Mesendoderm (in vitro differentiated cells): ENCODE results near the gene KIF5A.

Experiments
- DNase-seq: peaks from one replicate; pipeline ENCODE4 v3.0.0; 2013
- H2AK5ac ChIP-seq: 2 replicates; pipeline ENCODE4 v1.6.1; 2013; ENCODE audit warnings: low read length, inconsistent platforms
- H2BK120ac ChIP-seq: 2 replicates; pipeline ENCODE4 v1.6.1; 2013; ENCODE audit warnings: low read depth, mild to moderate bottlenecking, low read length, moderate library complexity, mixed read lengths
- H2BK15ac ChIP-seq: replicated peaks from 2 replicates; pipeline ENCODE4 v1.6.1; 2013; ENCODE audit warnings: low read depth, mild to moderate bottlenecking, moderate library complexity
- H2BK5ac ChIP-seq: 2 replicates; pipeline ENCODE4 v1.6.1; 2013; ENCODE audit warnings: low read length, inconsistent platforms
- H3K18ac ChIP-seq: 2 replicates; pipeline ENCODE4 v1.6.1; 2013; ENCODE audit warnings: mild to moderate bottlenecking, low read length, mixed read lengths
- H3K23ac ChIP-seq: one replicate; pipeline ENCODE4 v1.6.1; 2013; ENCODE audit warnings: low read length
- H3K27ac ChIP-seq: 2 replicates; pipeline ENCODE4 v1.5.1; 2013; ENCODE audit warnings: low read depth, mild to moderate bottlenecking, inconsistent platforms, low read length, moderate library complexity
- H3K27me3 ChIP-seq: 2 replicates; pipeline ENCODE4 v1.6.1; 2013; ENCODE audit warnings: low read length, control low read depth, mild to moderate bottlenecking, inconsistent platforms; ENCODE audit not compliant: insufficient read depth, poor library complexity
- H3K36me3 ChIP-seq: 2 replicates; pipeline ENCODE4 v1.6.1; 2013; ENCODE audit warnings: low read length, inconsistent platforms; ENCODE audit not compliant: control insufficient read depth, insufficient read depth
- H3K4ac ChIP-seq: one replicate; pipeline ENCODE4 v1.6.1; 2013; ENCODE audit warnings: low read depth, mild to moderate bottlenecking, low read length, moderate library complexity
- H3K4me1 ChIP-seq: 2 replicates; pipeline ENCODE4 v1.6.1; 2013; ENCODE audit warnings: low read depth, low read length, inconsistent platforms; ENCODE audit not compliant: control insufficient read depth
- H3K4me2 ChIP-seq: 2 replicates; pipeline ENCODE4 v1.6.1; 2013; ENCODE audit warnings: low read length
- H3K4me3 ChIP-seq: 2 replicates; pipeline ENCODE4 v1.5.1; 2013; ENCODE audit warnings: mild to moderate bottlenecking, low read length
- H3K56ac ChIP-seq: one replicate; pipeline ENCODE4 v1.6.1; 2013; ENCODE audit warnings: low read length
- H3K79me1 ChIP-seq: 2 replicates; pipeline ENCODE4 v1.6.1; 2013; ENCODE audit warnings: low read length, inconsistent platforms
- H3K79me2 ChIP-seq: 2 replicates; pipeline ENCODE4 v1.6.1; 2013; ENCODE audit warnings: mild to moderate bottlenecking, low read length; ENCODE audit not compliant: control insufficient read depth, insufficient read depth
- H3K9ac ChIP-seq: 2 replicates; pipeline ENCODE4 v1.6.1; 2013; ENCODE audit warnings: low read length, inconsistent platforms
- H4K5ac ChIP-seq: one replicate; pipeline ENCODE4 v1.6.1; 2013; ENCODE audit warnings: low read length
- H4K8ac ChIP-seq: one replicate; pipeline ENCODE4 v1.6.1; 2013; ENCODE audit warnings: low read depth, mild to moderate bottlenecking, control low read depth, low read length, moderate library complexity
- WGBS: extraction: QIAGEN DNeasy Blood & Tissue Kit; methylation state at CpG from one replicate; pipeline ENCODE4 v1.1.7; 2013; ENCODE audit warnings: low lambda C conversion rate, missing lambda C conversion rate; ENCODE audit not compliant: insufficient coverage; ENCODE audit errors: extremely low coverage; 5-methylcytosine and 5-hydroxymethylcytosine counted together

KIF5A gene

DNA sequence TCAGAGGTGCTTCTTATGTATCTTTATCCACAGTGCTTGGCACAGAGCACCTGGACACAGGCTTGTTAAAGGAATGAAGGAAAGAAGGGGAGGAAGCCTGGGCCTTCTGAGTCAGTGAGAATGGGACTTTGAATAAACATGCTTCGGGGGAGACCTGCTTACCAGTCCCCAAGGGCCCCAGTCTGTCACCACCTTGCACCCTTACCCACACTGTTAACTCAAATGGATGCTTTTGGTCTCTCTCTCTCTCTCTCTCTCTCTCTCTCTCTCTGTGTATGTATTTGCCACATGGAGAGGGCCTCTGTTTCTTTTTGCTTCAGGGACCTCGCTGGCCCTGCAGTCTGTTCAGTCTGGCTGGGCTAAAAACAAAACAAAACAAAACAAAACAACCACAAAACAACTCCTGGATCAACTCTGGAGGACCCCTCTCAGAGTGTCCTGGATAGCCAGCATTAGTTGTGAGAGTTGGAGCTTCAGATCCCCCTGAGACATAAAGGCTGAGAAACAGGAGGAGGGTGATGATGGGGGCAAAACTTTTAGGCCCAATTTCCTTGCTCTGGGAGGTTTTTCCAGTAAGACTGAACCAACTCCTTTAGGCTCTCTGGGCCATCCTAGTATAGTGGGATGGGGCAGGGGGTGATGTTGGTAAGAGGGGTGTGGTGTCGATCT, 1.9 kb downstream of the KIF5A start:
- Histone ChIP-seq H2BK15ac (no peak overlapping the region), H4K5ac (no peak overlapping the region), H3K79me1 (no peaks in the 10 kb centered on the region), H4K8ac (no peak overlapping the region), H3K27ac (no peak overlapping the region), H3K4me3 (no peak overlapping the region), H2BK5ac (no peak overlapping the region), H3K56ac (no peak overlapping the region), H3K9ac (no peak overlapping the region), H3K27me3 (peaks cover 2% of the 10 kb centered on the region), H3K4me2 (no peak overlapping the region), H3K36me3 (no peaks in the 10 kb centered on the region), H3K4me1 (no peaks in the 10 kb centered on the region), H2BK120ac (no peak overlapping the region), H2AK5ac (no peak overlapping the region), H3K18ac (no peak overlapping the region), H3K23ac (no peak overlapping the region), H3K4ac (no peak overlapping the region), H3K79me2 (no peaks in the 10 kb centered on the region)
- no peak for DNase-seq
- no CpG with 5 or more reads among the region's 3 CpGs for WGBS

DNA sequence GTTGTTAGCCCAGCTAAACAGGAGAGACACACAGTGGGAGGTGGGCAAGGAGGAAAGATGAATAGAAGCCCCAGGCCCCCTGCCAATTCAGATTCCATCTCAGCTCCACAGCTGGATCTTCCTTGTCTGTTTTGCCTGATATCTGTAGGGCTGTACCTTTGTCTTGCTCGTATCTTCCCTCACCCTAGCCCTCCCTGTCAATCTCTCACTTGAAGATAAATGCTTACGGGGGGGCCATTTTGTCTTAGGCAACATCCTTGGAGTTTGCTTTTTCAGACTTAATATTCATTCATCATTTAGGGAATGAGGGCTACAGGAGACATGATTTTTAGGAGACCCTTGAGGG, 2.4 kb downstream of the KIF5A start:
- no peaks in the 10 kb centered on the region for H3K79me1 ChIP-seq
- H3K23ac ChIP-seq, result no peak overlapping the region
- no CpG with 5 or more reads among the region's 2 CpGs for WGBS
- DNase-seq, result no peak
- no peak overlapping the region for H2BK15ac ChIP-seq
- no peak overlapping the region for H2BK5ac ChIP-seq
- H4K5ac ChIP-seq, result no peak overlapping the region
- no peaks in the 10 kb centered on the region for H3K36me3 ChIP-seq
- no peak overlapping the region for H3K4me3 ChIP-seq
- no peak overlapping the region for H3K4me2 ChIP-seq
- no peak overlapping the region for H3K56ac ChIP-seq
- peaks cover 2% of the 10 kb centered on the region for H3K27me3 ChIP-seq
- no peaks in the 10 kb centered on the region for H3K79me2 ChIP-seq
- no peak overlapping the region for H3K18ac ChIP-seq
- no peaks in the 10 kb centered on the region for H3K4me1 ChIP-seq
- H2BK120ac ChIP-seq, result no peak overlapping the region
- H3K4ac ChIP-seq, result no peak overlapping the region
- no peak overlapping the region for H2AK5ac ChIP-seq
- H3K9ac ChIP-seq, result no peak overlapping the region
- H3K27ac ChIP-seq, result no peak overlapping the region
- no peak overlapping the region for H4K8ac ChIP-seq

DNA sequence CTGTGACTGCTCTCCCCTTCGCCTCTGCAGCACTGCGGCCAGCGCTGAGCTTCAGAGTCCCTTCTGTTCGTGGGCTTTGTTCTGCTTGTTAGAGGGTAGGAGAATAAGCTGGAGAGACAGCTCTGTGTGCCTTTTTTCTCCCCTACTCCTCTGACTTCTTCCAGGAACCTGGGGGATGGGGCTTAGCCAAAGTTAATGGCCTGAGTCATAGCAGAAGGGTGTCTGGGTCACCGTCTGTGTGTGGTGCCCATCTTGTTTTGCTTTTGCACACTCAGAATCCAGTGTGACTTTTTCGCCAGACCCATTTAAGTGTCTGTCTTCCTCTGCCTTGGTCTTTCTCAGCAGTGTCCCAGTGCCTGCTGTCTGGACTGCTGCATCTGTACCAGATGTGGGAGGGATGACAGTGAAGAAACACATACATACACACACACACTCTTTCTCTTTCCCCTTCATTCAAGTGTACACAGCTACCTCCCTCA, 3.0 kb downstream of the KIF5A start:
- Histone ChIP-seq H3K4me3 (no peak overlapping the region), H2BK15ac (no peak overlapping the region), H2AK5ac (no peak overlapping the region), H4K8ac (no peak overlapping the region), H3K79me2 (no peaks in the 10 kb centered on the region), H3K27me3 (peaks cover 2% of the 10 kb centered on the region), H3K23ac (no peak overlapping the region), H3K79me1 (no peaks in the 10 kb centered on the region), H3K18ac (no peak overlapping the region), H3K4me2 (no peak overlapping the region), H3K4ac (no peak overlapping the region), H3K9ac (no peak overlapping the region), H3K4me1 (no peaks in the 10 kb centered on the region), H3K56ac (no peak overlapping the region), H2BK5ac (no peak overlapping the region), H3K27ac (no peak overlapping the region), H3K36me3 (no peaks in the 10 kb centered on the region), H2BK120ac (no peak overlapping the region), H4K5ac (no peak overlapping the region)
- no peak for DNase-seq
- WGBS, result no CpG with 5 or more reads among the region's 6 CpGs

DNA sequence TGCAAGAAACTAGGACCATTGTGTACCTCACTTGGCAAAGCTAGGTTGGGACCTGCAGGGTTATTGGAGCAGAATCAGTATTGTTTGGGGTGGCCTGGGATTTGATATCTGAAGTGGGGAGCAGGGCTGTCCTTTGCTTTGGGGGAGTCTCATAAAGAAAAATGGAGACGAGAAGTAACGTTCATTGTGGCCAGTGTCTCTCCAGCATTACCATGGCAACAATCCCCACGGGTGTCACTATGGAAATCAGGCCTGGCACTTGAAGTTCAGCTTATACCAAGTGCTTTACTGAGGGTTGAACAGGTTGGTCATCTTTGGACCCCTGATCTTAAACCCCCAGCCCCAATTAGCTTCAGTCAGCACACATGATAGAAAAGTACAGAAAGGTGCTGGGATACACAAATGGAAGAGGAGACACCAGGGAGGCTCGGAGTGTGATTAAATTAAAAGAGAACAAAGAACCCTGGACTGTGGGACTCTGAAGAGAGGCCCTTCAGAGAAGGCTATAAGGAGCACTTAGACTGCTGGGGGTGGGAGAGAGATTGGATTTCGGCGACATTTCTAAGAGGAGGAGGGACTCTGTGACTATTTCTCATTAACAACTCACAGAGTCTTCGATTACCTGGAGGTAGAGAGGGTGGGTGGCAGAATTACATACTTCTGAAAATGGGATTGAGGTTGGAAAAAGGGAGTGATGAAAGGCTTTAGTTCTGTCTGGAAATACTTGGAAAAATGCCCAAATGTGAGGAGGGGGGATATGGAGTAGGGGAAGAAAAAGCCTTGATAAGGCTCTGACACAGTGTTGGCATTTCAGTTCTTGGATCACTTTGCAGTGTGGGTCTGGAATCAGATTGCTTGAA, 3.7 kb downstream of the KIF5A start:
- Histone ChIP-seq H3K4me3 (no peak overlapping the region), H3K4me2 (no peak overlapping the region), H2BK15ac (no peak overlapping the region), H3K79me2 (no peaks in the 10 kb centered on the region), H3K4me1 (no peaks in the 10 kb centered on the region), H3K56ac (no peak overlapping the region), H3K9ac (no peak overlapping the region), H3K23ac (no peak overlapping the region), H3K27me3 (peaks cover 2% of the 10 kb centered on the region), H4K8ac (no peak overlapping the region), H3K4ac (no peak overlapping the region), H3K27ac (no peak overlapping the region), H3K18ac (no peak overlapping the region), H3K79me1 (no peaks in the 10 kb centered on the region), H3K36me3 (no peaks in the 10 kb centered on the region), H2AK5ac (no peak overlapping the region), H2BK120ac (no peak overlapping the region), H2BK5ac (no peak overlapping the region), H4K5ac (no peak overlapping the region)
- DNase-seq, result no peak
- WGBS, result no CpG with 5 or more reads among the region's 7 CpGs

DNA sequence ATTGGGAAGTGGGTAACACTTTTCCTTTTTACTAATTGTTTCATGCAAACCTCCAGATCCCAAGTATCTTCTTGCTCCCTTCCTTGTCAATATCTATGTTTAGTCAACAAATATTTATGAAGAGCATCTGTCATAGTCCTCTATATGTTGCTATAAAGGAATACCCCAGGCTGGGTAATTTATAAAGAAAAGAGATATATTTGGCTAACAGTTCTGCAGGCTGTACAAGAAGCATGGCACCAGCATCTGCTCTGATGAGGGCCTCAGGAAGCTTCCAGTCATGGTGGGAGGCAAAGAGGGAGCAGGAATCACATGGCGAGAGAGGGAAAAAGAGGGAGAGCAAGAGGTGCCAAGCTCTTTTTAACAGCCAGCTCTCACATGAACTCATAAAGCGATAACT, 4.6 kb downstream of the KIF5A start:
- Histone ChIP-seq H3K36me3 (no peaks in the 10 kb centered on the region), H4K5ac (no peak overlapping the region), H3K27ac (no peak overlapping the region), H3K56ac (no peak overlapping the region), H3K4me1 (no peaks in the 10 kb centered on the region), H2AK5ac (no peak overlapping the region), H3K23ac (no peak overlapping the region), H3K27me3 (no peaks in the 10 kb centered on the region), H2BK120ac (no peak overlapping the region), H4K8ac (no peak overlapping the region), H3K18ac (no peak overlapping the region), H2BK15ac (no peak overlapping the region), H3K79me1 (no peaks in the 10 kb centered on the region), H3K79me2 (no peaks in the 10 kb centered on the region), H3K4ac (no peak overlapping the region), H3K4me2 (no peak overlapping the region), H3K9ac (no peak overlapping the region), H2BK5ac (no peak overlapping the region), H3K4me3 (no peak overlapping the region)
- DNase-seq, result no peak
- no CpG with 5 or more reads among the region's 2 CpGs for WGBS
